Gastrocnemius medialis (tissue), 4 donors: ENCODE data around the gene AGR2. TPM values are rescaled to one million over a fixed set of nuclear protein-coding genes. Genes with fewer than 3 reads are reported as not detected.

ENCODE experiments used
- ATAC-seq, 2 donors: fragments of 150-250 bp; one replicate each; pipeline ENCODE4 v1.9.1; 2016
- DNase-seq, 2 donors: peaks; one replicate each; pipeline ENCODE4 v3.0.0-alpha.2; 2019
- H3K27ac ChIP-seq, 4 donors: fragments of 200-600 bp; sonication (generic); 1 replicate in 1 of 4; 2 replicates in 3 of 4; pipeline ENCODE4 v1.5.1; 2016 to 2018; ENCODE audit warnings: mild to moderate bottlenecking in 2 of 4, moderate library complexity in 1 of 4
- H3K27me3 ChIP-seq, 3 donors: fragments of 200-600 bp; sonication (generic) in 2 of 3; 1 replicate in 1 of 3; 2 replicates in 2 of 3; pipeline versions ENCODE4 v1.5.1 to v1.6.0; 2016 to 2019; ENCODE audit warnings: mild to moderate bottlenecking in 1 of 3, moderate library complexity in 1 of 3
- H3K36me3 ChIP-seq, 2 donors: fragments of 200-600 bp; sonication (generic) in 1 of 2; one replicate each; pipeline ENCODE4 v1.5.1; 2017 to 2018
- H3K4me1 ChIP-seq, 2 donors: fragments of 200-600 bp; sonication (generic) in 1 of 2; one replicate each; pipeline ENCODE4 v1.5.1; 2016 to 2017; ENCODE audit warnings: mild to moderate bottlenecking in 2 of 2
- H3K4me3 ChIP-seq, 4 donors: fragments of 200-600 bp; sonication (generic) in 3 of 4; 1 replicate in 1 of 4; 2 replicates in 3 of 4; pipeline ENCODE4 v1.5.1; 2016 to 2019; ENCODE audit warnings: mild to moderate bottlenecking in 2 of 4
- H3K9me3 ChIP-seq, 3 donors: fragments of 200-600 bp; sonication (generic) in 2 of 3; 1 replicate in 1 of 3; 2 replicates in 2 of 3; pipeline ENCODE4 v1.5.1; 2016 to 2019
- CTCF ChIP-seq, 5 experiments: fragments of 450-650 bp in 3 of 5; fragments of 200-600 bp in 2 of 5; sonication (generic) in 2 of 5; IDR thresholded peaks in 4 of 5; conservative IDR thresholded peaks in 1 of 5; 1 replicate in 4 of 5; 2 replicates in 1 of 5; pipeline ENCODE4 v1.5.1; 2016 to 2019; ENCODE audit warnings: antibody characterized with exemption in 5 of 5, mild to moderate bottlenecking in 3 of 5, moderate library complexity in 3 of 5
- POLR2A ChIP-seq, 2 donors: fragments of 450-650 bp; IDR thresholded peaks; one replicate each; pipeline ENCODE4 v1.6.1; 2017; ENCODE audit warnings: antibody characterized with exemption in 2 of 2, mild to moderate bottlenecking in 2 of 2, moderate library complexity in 2 of 2
- in situ Hi-C, 4 donors: fragments of 200-750 bp; cut with MboI; loops; one replicate each; pipeline versions ENCODE4 v1.15.0 to v1.8.0; 2017; ENCODE audit warnings: low sequenced_read_pairs in 4 of 4
- intact Hi-C: fragments of 100-400 bp; cut with DNase I; formaldehyde crosslinking; loops from one replicate; pipeline ENCODE4 v1.15.1; 2023; ENCODE audit warnings: low total_unique reads
- total RNA-seq, 4 donors: library from RNA; depleted of rRNA; stranded (reverse); fragments of >200 nt; gene quantifications; one replicate each; pipeline versions ENCODE4 v1.1.0 to v1.2.3, GENCODE V29; 2016

Gene AGR2
- total RNA-seq, 4 donors from 2014 or later, result 1.4 TPM; not detected in 3

DNA sequence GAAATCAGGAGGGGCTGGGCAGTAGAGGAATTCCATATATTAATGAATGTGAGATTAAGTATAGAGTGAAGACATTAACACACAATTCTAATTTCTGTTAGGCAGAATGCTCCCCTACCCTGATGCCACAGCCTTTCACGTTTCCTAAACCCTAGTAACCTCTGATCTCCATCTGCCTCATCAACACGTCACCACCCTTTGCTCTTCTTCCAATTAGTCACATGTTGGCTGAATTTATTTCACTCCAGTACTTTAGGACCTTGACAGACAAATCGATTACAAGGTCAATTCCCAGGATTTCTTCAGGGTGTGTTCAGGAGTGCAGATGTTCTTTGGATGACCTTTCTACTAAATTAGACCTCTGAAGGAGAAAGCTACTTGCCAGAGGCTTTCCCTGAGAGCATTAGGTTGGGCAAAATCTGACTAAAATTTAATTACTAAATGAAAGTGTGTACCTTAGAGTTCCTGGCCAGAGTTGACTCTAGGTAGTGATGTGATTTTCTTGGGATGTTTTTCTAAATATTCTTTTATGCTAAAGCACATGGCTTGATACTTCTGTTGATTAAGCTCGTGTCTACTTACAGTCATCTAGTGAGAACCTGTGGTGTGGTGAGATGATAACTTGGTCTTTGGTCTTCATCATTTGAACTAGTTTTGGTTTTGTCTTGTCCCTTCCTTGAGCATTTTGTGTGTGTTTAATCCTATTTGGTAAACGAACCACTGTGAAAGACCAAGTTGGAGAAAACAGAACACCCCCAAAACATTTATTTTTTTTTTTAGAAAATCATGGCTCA lies 12.7 kb downstream of the AGR2 start:
- Histone ChIP-seq H3K4me1 (no peaks in the 10 kb centered on the region), H3K27ac (no peak overlapping the region), H3K36me3 (no peaks in the 10 kb centered on the region), H3K9me3 (no peaks in the 10 kb centered on the region), H3K4me3 (no peak overlapping the region), H3K27me3 (no peaks in the 10 kb centered on the region)
- intact Hi-C loops (no loop called here), in situ Hi-C loops (no loop called here)
- TF ChIP-seq CTCF (IDR thresholded peaks at IDR 0.05 in 4 of 5, conservative IDR thresholded peaks at IDR 0.05 in 1 of 5), result no peak
- TF ChIP-seq POLR2A (IDR thresholded peaks at IDR 0.05), result no peak
- DNase-seq (no peak), ATAC-seq (no peak)

DNA sequence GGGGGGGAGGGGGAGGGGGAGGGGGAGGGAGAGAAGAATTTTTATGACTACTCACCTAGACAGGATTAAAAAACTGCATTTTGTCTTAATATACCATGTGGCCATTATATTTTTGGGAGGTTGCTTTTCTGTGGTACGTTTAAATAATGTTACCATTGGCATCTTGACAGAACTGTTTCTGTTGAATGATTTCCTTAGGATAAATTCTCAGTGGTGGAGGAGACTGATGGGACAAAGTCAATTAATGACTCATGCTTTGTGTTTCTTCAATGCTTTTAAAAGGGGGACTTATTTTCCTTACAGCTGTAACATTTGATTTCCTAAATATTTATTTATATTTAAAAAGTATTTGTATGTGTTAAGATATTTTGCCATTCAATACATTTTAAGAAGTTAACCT lies 13.7 kb downstream of the AGR2 start:
- Histone ChIP-seq H3K9me3 (no peaks in the 10 kb centered on the region), H3K27ac (no peak overlapping the region), H3K4me1 (no peaks in the 10 kb centered on the region), H3K27me3 (no peaks in the 10 kb centered on the region), H3K36me3 (no peaks in the 10 kb centered on the region), H3K4me3 (no peak overlapping the region)
- ATAC-seq, result no peak
- intact Hi-C loops (no loop called here), in situ Hi-C loops (no loop called here)
- DNase-seq, result no peak
- TF ChIP-seq POLR2A (IDR thresholded peaks at IDR 0.05), result no peak
- TF ChIP-seq CTCF (IDR thresholded peaks at IDR 0.05 in 4 of 5, conservative IDR thresholded peaks at IDR 0.05 in 1 of 5), result no peak

DNA sequence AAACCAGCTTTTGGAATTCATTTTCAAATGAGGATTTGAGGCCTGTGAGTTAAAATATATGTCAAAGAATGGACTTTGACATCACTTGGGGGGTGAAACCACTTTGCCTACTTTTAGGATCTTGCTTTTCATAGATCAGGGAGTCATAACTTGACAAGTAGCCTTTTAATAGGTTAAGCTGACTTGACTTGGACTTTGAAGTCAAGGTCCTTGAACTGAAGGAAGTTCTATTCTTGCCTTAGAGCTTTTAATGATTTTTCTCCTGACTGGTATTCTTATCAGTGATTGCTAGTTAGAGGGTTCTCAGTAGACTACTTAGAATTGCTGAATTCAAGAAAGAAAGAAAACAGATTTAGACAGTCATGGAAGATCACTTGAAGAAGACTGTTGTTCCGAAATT lies 17.7 kb downstream of the AGR2 start:
- no peaks in the 10 kb centered on the region for H3K27me3 ChIP-seq
- H3K9me3 ChIP-seq, result no peaks in the 10 kb centered on the region
- ATAC-seq, result no peak
- in situ Hi-C loops (no loop called here), intact Hi-C loops (no loop called here)
- no peak overlapping the region for H3K4me3 ChIP-seq
- H3K4me1 ChIP-seq, result no peaks in the 10 kb centered on the region
- DNase-seq, result no peak
- TF ChIP-seq CTCF (IDR thresholded peaks at IDR 0.05 in 4 of 5, conservative IDR thresholded peaks at IDR 0.05 in 1 of 5), result no peak
- TF ChIP-seq POLR2A (IDR thresholded peaks at IDR 0.05), result no peak
- no peaks in the 10 kb centered on the region for H3K36me3 ChIP-seq
- no peak overlapping the region for H3K27ac ChIP-seq

GRCh38 chr7:16786257-16786656 lies 18.5 kb downstream of the AGR2 start:
- Histone ChIP-seq H3K4me3 (no peak overlapping the region), H3K9me3 (no peaks in the 10 kb centered on the region), H3K27ac (no peak overlapping the region), H3K36me3 (no peaks in the 10 kb centered on the region), H3K27me3 (no peaks in the 10 kb centered on the region), H3K4me1 (no peaks in the 10 kb centered on the region)
- ATAC-seq, result no peak
- no peak for TF ChIP-seq CTCF (IDR thresholded peaks at IDR 0.05 in 4 of 5, conservative IDR thresholded peaks at IDR 0.05 in 1 of 5)
- TF ChIP-seq POLR2A (IDR thresholded peaks at IDR 0.05), result no peak
- intact Hi-C loops, result no loop called here
- DNase-seq, result no peak
- in situ Hi-C loops, result no loop called here

DNA sequence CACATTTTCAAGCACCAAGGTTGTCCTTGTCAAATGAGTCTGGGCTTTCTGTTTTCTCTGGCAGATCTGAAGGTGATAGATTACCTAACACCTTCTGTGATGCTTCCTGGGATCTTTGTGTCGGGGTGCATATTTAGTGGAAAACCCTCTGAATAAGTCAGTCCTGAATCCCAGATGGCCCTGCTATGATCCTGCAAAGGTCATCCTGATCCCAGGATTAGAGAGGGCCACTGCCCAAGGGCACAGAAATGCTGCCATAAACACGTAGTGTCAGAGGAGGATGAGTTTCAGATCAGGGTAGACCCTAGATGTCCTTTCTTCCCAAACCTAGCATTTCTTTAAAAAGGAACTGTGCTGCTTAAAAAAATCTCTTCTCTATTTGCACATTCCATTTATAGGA lies 19.0 kb downstream of the AGR2 start:
- Histone ChIP-seq H3K36me3 (no peaks in the 10 kb centered on the region), H3K9me3 (no peaks in the 10 kb centered on the region), H3K4me3 (no peak overlapping the region), H3K27ac (no peak overlapping the region), H3K27me3 (no peaks in the 10 kb centered on the region), H3K4me1 (no peaks in the 10 kb centered on the region)
- in situ Hi-C loops, result no loop called here
- no peak for DNase-seq
- no peak for ATAC-seq
- intact Hi-C loops, result no loop called here
- no peak for TF ChIP-seq POLR2A (IDR thresholded peaks at IDR 0.05)
- TF ChIP-seq CTCF (IDR thresholded peaks at IDR 0.05 in 4 of 5, conservative IDR thresholded peaks at IDR 0.05 in 1 of 5), result no peak
